Effector memory CD4-positive, alpha-beta T cell (primary cell): ENCODE results near the gene CARD11.
"Not testable (repeated sequence)": the region's sequence is repeated elsewhere in the genome, so short reads cannot be mapped to it uniquely, and the experiment has no call there.

Source experiments
- DNase-seq, 3 donors: peaks; one replicate each; pipeline ENCODE4 v3.0.0-alpha.2; 2020
- H3K27ac ChIP-seq: 2 replicates; pipeline ENCODE4 v1.7.0; 2013; ENCODE audit warnings: mild to moderate bottlenecking, low read length, moderate library complexity; ENCODE audit not compliant: insufficient read depth, poor library complexity, severe bottlenecking
- H3K27me3 ChIP-seq: replicated peaks from 2 replicates; pipeline ENCODE4 v1.7.0; 2013; ENCODE audit warnings: mild to moderate bottlenecking, low read length; ENCODE audit not compliant: insufficient read depth, control insufficient read depth, poor library complexity, severe bottlenecking
- H3K36me3 ChIP-seq: 2 replicates; pipeline ENCODE4 v1.7.0; 2013; ENCODE audit warnings: mild to moderate bottlenecking, low read length, moderate library complexity; ENCODE audit not compliant: control insufficient read depth, insufficient read depth
- H3K4me1 ChIP-seq: 2 replicates; pipeline ENCODE4 v1.7.0; 2013; ENCODE audit warnings: low read length, mild to moderate bottlenecking; ENCODE audit not compliant: control insufficient read depth, insufficient read depth, poor library complexity, severe bottlenecking
- H3K4me3 ChIP-seq: 2 replicates; pipeline ENCODE4 v1.7.0; 2013; ENCODE audit warnings: low read length, low read depth, mild to moderate bottlenecking; ENCODE audit not compliant: insufficient read depth, poor library complexity, severe bottlenecking
- H3K9me3 ChIP-seq: 2 replicates; pipeline ENCODE4 v1.7.0; 2013; ENCODE audit warnings: mild to moderate bottlenecking, low read length, moderate library complexity; ENCODE audit not compliant: control insufficient read depth

The CARD11 gene

DNA sequence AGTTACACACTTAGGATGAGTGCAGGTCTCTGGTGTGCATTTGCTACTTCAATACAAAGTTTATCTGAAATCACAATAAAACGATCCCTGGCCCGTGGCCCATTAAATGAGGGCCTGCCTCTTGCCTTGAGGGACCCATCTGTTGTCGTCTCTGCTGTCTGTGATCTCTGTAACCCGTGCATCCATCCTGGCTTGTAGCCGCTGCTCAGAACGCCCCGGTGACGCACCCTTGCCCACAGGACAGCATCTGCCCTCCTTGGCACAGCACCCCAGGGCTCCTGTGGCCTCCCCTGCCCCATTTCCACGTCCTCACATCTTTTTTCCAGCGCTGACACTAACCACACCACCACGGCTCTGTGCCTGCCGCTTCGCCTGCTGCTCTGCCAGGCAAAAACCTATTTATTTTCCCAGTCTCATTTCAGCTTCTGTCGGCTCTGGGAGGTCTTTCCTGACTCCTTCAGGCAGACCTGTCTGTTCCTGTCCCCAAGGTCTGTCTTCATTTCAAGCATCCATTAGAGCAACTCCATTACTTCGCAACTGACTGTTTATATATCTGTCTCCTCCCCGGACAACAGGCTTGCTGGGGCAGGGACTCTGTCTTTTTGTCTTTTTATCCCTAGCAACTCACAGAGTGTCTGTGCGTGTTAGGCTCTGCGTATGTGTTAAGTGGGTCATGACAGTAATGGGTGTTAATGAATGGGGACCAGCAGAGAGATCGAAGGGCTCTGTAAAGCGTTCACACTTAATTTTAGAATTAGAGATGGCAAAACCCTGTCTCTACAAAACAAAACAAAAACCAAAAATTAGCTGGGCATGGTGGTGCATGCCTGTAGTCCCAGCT, 16.4 kb downstream of the CARD11 start:
- H3K27ac ChIP-seq: peak overlapping the region; percentile 7
- H3K4me3 ChIP-seq: no peak overlapping the region

GRCh38 chr7:3025616-3026015, 18.1 kb downstream of the CARD11 start:
- Histone ChIP-seq H3K27me3 (no peaks in the 10 kb centered on the region), H3K4me1 (peaks cover 14% of the 10 kb centered on the region), H3K9me3 (no peaks in the 10 kb centered on the region), H3K27ac (no peak overlapping the region), H3K36me3 (peaks cover 14% of the 10 kb centered on the region), H3K4me3 (no peak overlapping the region)
- DNase-seq: no peak

More for the DNA sequence above, 16.4 kb downstream of the CARD11 start:
- no peak for DNase-seq
- peaks cover 14% of the 10 kb centered on the region for H3K4me1 ChIP-seq
- peaks cover 11% of the 10 kb centered on the region for H3K36me3 ChIP-seq
- H3K27me3 ChIP-seq: no peaks in the 10 kb centered on the region
- H3K9me3 ChIP-seq: no peaks in the 10 kb centered on the region

DNA sequence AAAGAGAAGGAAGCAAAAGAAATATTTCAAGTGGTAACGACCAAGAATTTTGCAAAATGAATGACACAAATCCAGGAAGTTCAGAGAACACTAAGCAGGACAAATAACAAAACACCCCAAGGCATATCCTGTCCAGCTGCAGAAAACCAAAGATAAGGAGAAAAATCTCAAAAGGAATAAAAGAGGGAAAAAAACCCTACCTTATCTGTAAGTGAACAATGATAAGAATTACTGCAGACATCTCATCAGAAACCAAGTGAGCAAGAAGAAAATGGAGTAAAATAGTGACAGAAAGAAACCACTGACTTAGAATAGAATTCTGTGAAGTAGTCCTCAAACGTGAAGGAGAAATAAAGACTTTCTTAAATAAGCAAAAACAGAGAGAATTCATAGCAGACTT, 21.8 kb downstream of the CARD11 start:
- Histone ChIP-seq H3K36me3 (peaks cover 22% of the 10 kb centered on the region), H3K9me3 (no peaks in the 10 kb centered on the region), H3K4me3 (no peak overlapping the region), H3K4me1 (no peaks in the 10 kb centered on the region), H3K27me3 (no peaks in the 10 kb centered on the region), H3K27ac (no peak overlapping the region)
- no peak for DNase-seq

GRCh38 chr7:3021224-3021623, 22.4 kb downstream of the CARD11 start:
- H3K36me3 ChIP-seq: peaks cover 25% of the 10 kb centered on the region
- H3K9me3 ChIP-seq, DNase-seq: not testable (repeated sequence)

GRCh38 chr7:3020416-3020815, 23.3 kb downstream of the CARD11 start:
- no peaks in the 10 kb centered on the region for H3K27me3 ChIP-seq
- H3K4me1 ChIP-seq: no peaks in the 10 kb centered on the region
- no peaks in the 10 kb centered on the region for H3K9me3 ChIP-seq
- no peak overlapping the region for H3K4me3 ChIP-seq
- no peak for DNase-seq
- H3K36me3 ChIP-seq: peaks cover 25% of the 10 kb centered on the region
- no peak overlapping the region for H3K27ac ChIP-seq

More at GRCh38 chr7:3021224-3021623, 22.4 kb downstream of the CARD11 start:
- not testable (repeated sequence) for H3K4me3 ChIP-seq, H3K27ac ChIP-seq, H3K4me1 ChIP-seq, H3K27me3 ChIP-seq

DNA sequence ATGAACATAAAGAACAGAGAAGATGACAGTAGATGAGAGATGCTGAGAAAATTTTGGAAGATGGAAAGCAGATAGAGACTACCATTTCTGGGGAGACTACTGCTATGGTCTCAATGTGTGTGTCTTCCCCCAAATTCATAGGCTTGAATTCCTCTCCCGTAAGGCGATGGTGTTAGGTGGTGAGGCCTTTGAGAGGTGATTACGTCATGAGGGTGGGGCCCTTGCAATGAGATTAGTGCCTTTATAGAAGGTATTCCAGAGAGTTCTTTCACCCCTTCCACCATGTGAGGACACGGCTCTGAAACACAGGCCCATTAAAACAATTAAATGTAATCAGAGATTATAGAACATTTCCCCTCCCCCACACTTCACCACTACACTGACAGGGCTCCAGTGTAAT, 23.9 kb downstream of the CARD11 start:
- no peak for DNase-seq
- H3K36me3 ChIP-seq: peaks cover 26% of the 10 kb centered on the region
- H3K4me1 ChIP-seq: no peaks in the 10 kb centered on the region
- no peak overlapping the region for H3K4me3 ChIP-seq
- H3K27ac ChIP-seq: no peak overlapping the region
- no peaks in the 10 kb centered on the region for H3K9me3 ChIP-seq
- H3K27me3 ChIP-seq: no peaks in the 10 kb centered on the region

- H3K9me3 ChIP-seq: no peaks in the 10 kb centered on the region
- H3K4me3 ChIP-seq: no peak overlapping the region
- H3K36me3 ChIP-seq: peaks cover 19% of the 10 kb centered on the region
- DNase-seq: no peak
- no peaks in the 10 kb centered on the region for H3K27me3 ChIP-seq
- H3K4me1 ChIP-seq: peaks cover 8% of the 10 kb centered on the region
- no peak overlapping the region for H3K27ac ChIP-seq
Measured at GRCh38 chr7:3013975-3014792, 29.5 kb downstream of the CARD11 start.

DNA sequence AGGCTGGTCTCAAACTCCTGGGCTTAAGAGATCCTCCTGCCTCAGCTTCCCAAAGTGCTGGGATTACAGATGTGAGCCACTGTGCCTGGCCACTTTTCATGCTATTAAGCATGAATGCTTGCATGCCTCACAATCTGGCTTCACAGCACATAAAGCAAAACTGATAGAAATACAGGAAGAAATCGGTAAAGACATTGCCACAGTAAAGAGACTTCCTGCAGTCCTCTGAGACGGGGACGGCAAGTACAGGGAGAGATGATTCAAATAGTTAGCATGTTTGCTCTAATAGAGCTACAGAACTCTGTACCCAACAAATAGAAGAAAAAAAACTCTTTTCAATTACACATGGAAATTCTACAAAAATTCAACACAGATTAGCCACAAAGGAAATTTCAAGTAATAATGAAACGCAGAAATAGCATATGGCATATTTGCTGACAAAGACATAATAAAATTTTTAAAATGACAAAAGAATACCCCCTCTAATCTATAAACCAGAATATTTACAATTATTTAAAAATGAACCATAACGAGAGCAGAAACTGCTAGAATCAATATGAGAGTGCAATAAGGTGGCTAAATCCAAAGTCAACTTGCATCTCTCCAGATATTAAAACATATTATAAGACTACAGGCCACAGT, 32.3 kb downstream of the CARD11 start:
- Histone ChIP-seq H3K27me3 (no peaks in the 10 kb centered on the region), H3K4me3 (no peak overlapping the region), H3K36me3 (peaks cover 13% of the 10 kb centered on the region), H3K27ac (no peak overlapping the region), H3K9me3 (no peaks in the 10 kb centered on the region), H3K4me1 (peaks cover 12% of the 10 kb centered on the region)
- DNase-seq: no peak

DNA sequence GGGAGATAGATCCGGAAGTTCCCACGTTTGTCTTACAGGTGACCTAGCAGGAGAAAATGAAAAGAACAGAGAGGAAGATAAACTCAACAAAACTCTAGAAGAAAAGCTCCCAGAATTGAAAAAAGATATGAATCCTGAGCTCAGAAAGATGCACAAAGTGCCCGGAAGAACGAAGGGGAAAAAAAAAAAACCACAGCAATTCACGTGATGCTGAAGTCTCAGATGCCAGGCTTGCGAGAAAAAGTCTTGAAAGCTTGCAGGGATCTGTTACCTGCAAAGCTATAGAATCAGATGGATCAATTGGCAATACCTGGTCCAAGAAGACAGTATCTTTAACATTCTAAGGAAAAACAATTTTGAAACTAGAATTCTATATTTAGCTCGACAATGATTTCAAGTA, 33.5 kb downstream of the CARD11 start:
- Histone ChIP-seq H3K4me1 (peaks cover 15% of the 10 kb centered on the region), H3K4me3 (no peak overlapping the region)

More for the DNA sequence above, 33.5 kb downstream of the CARD11 start:
- H3K36me3 ChIP-seq: peaks cover 21% of the 10 kb centered on the region
- no peak overlapping the region for H3K27ac ChIP-seq
- no peaks in the 10 kb centered on the region for H3K27me3 ChIP-seq
- H3K9me3 ChIP-seq: no peaks in the 10 kb centered on the region
- DNase-seq: no peak
